Nephron (organoid): ENCODE data around the gene RTP2.

Source experiments
- H3K27ac Mint-ChIP-seq, 3 experiments: 2 replicates each; pipeline ENCODE4 v1.8.0; 2020; ENCODE audit warnings: mixed read lengths in 3 of 3, mild to moderate bottlenecking in 2 of 3, moderate library complexity in 1 of 3
- H3K27me3 Mint-ChIP-seq: 2 replicates; pipeline ENCODE4 v1.8.0; 2021; ENCODE audit warnings: low read depth, mild to moderate bottlenecking, moderate library complexity, mixed read lengths
- H3K36me3 Mint-ChIP-seq: 2 replicates; pipeline ENCODE4 v1.8.0; 2020; ENCODE audit warnings: low read depth, mixed read lengths
- H3K4me1 Mint-ChIP-seq: 2 replicates; pipeline ENCODE4 v1.8.0; 2020; ENCODE audit warnings: mixed read lengths
- H3K4me3 Mint-ChIP-seq, 3 experiments: 2 replicates each; pipeline ENCODE4 v1.8.0; 2020; ENCODE audit warnings: mild to moderate bottlenecking in 3 of 3, mixed read lengths in 3 of 3, moderate library complexity in 2 of 3
- H3K9me3 Mint-ChIP-seq: 2 replicates; pipeline ENCODE4 v1.8.0; 2020; ENCODE audit warnings: mixed read lengths
- CTCF ChIP-seq, 3 experiments: fragments of 200-600 bp; sonication (generic); IDR thresholded peaks; one replicate each; pipeline ENCODE4 v1.5.0; 2021; ENCODE audit warnings: antibody characterized with exemption in 3 of 3; ENCODE audit not compliant: unreplicated experiment in 3 of 3

Gene RTP2

GRCh38 chr3:187746442-187747281 lies 44.3 kb upstream of the RTP2 start:
- Mint-ChIP-seq H3K4me3 (peak overlapping the region; percentile 94 to 98 (median 97)), H3K36me3 (no peaks in the 10 kb centered on the region), H3K9me3 (no peaks in the 10 kb centered on the region), H3K4me1 (peaks cover 66% of the 10 kb centered on the region), H3K27ac (peak overlapping the region; percentile 100), H3K27me3 (peaks cover 6% of the 10 kb centered on the region)
- no peak for TF ChIP-seq CTCF (IDR thresholded peaks at IDR 0.05; ENCODE audit: unreplicated experiment in 3 of 3)

DNA sequence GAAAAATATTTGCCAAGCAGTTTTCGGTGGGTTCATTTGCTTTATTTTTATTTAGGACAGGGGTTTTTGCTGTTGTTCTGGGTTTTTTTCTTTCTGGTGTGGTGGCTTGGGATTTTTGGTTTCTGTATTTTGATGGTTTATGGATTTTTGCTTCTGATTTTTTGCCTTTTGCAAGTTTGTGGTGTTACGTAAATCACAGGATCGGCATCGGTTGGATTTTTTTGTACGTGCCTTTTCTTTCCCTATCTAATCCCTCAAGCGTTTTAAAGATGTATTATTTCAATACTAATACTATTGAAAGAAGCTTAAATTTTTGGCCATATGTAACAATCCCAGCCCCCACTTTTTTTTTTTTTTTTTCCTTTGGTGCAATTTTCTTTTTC lies 43.7 kb upstream of the RTP2 start:
- H3K9me3 Mint-ChIP-seq: no peaks in the 10 kb centered on the region
- peak overlapping the region; percentile 94 to 98 (median 97) for H3K4me3 Mint-ChIP-seq
- TF ChIP-seq CTCF (IDR thresholded peaks at IDR 0.05; ENCODE audit: unreplicated experiment in 3 of 3): no peak
- no peaks in the 10 kb centered on the region for H3K36me3 Mint-ChIP-seq
- peaks cover 8% of the 10 kb centered on the region for H3K27me3 Mint-ChIP-seq
- peak overlapping the region; percentile 100 for H3K27ac Mint-ChIP-seq
- H3K4me1 Mint-ChIP-seq: peaks cover 70% of the 10 kb centered on the region

DNA sequence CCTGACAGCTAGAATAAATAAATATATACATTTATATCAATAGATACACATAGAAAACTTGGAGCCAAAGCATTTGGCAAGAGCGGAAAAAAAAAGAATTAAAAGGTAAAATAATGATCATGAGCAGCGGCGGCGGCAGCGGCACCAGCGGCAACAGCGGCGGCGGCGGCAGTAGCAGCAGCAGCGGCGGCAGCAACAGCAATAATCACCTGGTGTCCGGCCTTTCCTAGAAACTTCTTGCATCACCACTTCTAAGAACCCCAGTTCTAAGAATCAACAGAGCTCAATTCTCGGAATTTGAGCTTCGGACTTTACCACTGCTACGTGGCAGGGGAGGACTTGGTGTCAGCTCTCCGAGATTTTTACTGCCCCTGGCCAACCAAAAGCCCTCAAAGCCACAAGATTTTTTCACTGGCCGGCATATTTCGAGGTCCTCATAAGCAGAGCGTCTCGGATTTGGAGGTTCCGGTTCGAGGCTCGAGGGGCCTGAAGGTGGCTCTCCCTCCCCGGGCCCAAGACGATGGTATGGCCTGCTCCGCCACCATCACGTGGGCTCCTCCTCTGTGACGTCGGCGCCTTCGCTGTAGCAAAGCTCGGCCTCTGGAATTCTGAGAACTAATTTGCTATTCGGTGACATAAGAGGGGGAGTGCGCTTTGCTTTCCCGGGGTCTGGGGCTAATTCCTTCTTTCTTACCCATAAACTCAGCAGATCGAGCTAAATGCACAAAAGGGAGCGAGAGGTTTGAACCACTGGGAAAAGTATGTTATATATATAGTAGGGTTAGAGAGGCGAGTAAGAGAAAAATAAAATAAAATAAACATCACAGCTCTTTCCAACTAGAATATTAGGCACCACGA lies 43.1 kb upstream of the RTP2 start, which contains the start of gene BCL6:
TSS of gene BCL6 (minus strand) at position 268 of the 858 bp plus-strand sequence. CDS start 11,775 bp downstream, outside the sequence.
- Mint-ChIP-seq H3K27me3 (peaks cover 8% of the 10 kb centered on the region), H3K27ac (peak within 1 kb of the TSS; percentile 100), H3K9me3 (no peaks in the 10 kb centered on the region), H3K4me3 (peak within 1 kb of the TSS; percentile 94 to 98 (median 97)), H3K36me3 (no peaks in the 10 kb centered on the region), H3K4me1 (peaks cover 70% of the 10 kb centered on the region)
- TF ChIP-seq CTCF (IDR thresholded peaks at IDR 0.05; ENCODE audit: unreplicated experiment in 3 of 3): no peak

- no peaks in the 10 kb centered on the region for H3K36me3 Mint-ChIP-seq
- H3K9me3 Mint-ChIP-seq: no peaks in the 10 kb centered on the region
- H3K27ac Mint-ChIP-seq: peak overlapping the region; percentile 100
- no peak for TF ChIP-seq CTCF (IDR thresholded peaks at IDR 0.05; ENCODE audit: unreplicated experiment in 3 of 3)
- peaks cover 4% of the 10 kb centered on the region for H3K27me3 Mint-ChIP-seq
- H3K4me3 Mint-ChIP-seq: peak overlapping the region; percentile 94 to 98 (median 97)
- H3K4me1 Mint-ChIP-seq: peaks cover 63% of the 10 kb centered on the region
Observed at GRCh38 chr3:187744169-187745151, 42.1 kb upstream of the RTP2 start.
